ENCODE data around the gene ZNF423. TPM values are rescaled to one million over a fixed set of nuclear protein-coding genes. Genes with fewer than 3 reads are reported as not detected.

Gene ZNF423
- total and polyA plus RNA-seq, 9 of the 15 experiments (the other 6 are each of a cell fraction or from before 2014, with no cell fraction given) = not detected

DNA sequence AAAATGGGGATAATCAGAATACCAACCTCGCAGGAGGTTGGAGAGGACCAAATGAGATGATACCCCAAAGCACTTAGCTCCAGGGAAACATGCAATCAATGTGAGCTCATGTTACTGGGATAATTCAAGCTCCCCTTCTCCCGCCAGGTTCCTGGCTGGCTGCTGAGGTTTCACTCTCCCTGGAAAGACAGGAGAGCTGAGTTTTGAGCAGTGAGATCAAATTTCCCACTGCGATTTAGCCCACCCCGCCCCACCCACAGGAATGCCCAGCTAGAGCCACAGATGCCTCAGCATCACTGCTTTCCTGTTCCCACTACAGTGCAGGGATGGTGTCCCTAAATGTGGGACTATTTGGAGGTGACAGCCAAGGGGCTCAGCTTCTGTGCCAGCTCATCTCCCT is 56.7 kb downstream of the ZNF423 start (continued):
- TF ChIP-seq, protein P1, sequence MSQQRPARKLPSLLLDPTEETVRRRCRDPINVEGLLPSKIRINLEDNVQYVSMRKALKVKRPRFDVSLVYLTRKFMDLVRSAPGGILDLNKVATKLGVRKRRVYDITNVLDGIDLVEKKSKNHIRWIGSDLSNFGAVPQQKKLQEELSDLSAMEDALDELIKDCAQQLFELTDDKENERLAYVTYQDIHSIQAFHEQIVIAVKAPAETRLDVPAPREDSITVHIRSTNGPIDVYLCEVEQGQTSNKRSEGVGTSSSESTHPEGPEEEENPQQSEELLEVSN (IDR thresholded peaks at IDR 0.05; ENCODE audit: borderline replicate concordance in 1 of 2, extremely low read depth in 1 of 2, insufficient read depth in 1 of 2, insufficient read length in 1 of 2, low read depth in 1 of 2, low read length in 1 of 2, poor library complexity in 1 of 2, severe bottlenecking in 1 of 2) = no peak
- TF ChIP-seq WHSC1 (IDR thresholded peaks at IDR 0.05; ENCODE audit: low read length) = no peak
- TF ChIP-seq MYNN (IDR thresholded peaks at IDR 0.05) = no peak
- TF ChIP-seq MYNN (CRISPR knock-in tag; IDR thresholded peaks at IDR 0.05) = no peak
- TF ChIP-seq, protein P2, sequence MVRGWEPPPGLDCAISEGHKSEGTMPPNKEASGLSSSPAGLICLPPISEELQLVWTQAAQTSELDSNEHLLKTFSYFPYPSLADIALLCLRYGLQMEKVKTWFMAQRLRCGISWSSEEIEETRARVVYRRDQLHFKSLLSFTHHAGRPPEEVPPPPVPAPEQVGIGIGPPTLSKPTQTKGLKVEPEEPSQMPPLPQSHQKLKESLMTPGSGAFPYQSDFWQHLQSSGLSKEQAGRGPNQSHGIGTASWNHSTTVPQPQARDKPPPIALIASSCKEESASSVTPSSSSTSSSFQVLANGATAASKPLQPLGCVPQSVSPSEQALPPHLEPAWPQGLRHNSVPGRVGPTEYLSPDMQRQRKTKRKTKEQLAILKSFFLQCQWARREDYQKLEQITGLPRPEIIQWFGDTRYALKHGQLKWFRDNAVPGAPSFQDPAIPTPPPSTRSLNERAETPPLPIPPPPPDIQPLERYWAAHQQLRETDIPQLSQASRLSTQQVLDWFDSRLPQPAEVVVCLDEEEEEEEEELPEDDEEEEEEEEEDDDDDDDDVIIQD (CRISPR knock-in tag; IDR thresholded peaks at IDR 0.05) = no peak
- no peak for TF ChIP-seq RBM22 (IDR thresholded peaks at IDR 0.05; ENCODE audit: low read depth, low read length, poor library complexity, severe bottlenecking)
- TF ChIP-seq ZNF311 (CRISPR knock-in tag; IDR thresholded peaks at IDR 0.05) = no peak
- no peak for TF ChIP-seq ZC3H4 (CRISPR knock-in tag; IDR thresholded peaks at IDR 0.05; ENCODE audit: borderline replicate concordance)
- TF ChIP-seq HDAC3 (IDR thresholded peaks at IDR 0.05; ENCODE audit: borderline replicate concordance, partially characterized antibody) = no peak
